Mammary epithelial cell (primary cell): Measurements from ENCODE around the gene PRCD.

Source experiments
- EZH2 ChIP-seq: IDR thresholded peaks from 2 replicates; pipeline ENCODE4 v1.6.1; 2012; ENCODE audit warnings: low read length, inconsistent platforms, borderline replicate concordance
- TF ChIP-seq, protein P1 (sequence below), 2 donors: IDR thresholded peaks in 1 of 2; conservative IDR thresholded peaks in 1 of 2; 2 replicates each; pipeline ENCODE4 v1.5.1; 2011 to 2012; ENCODE audit warnings: inconsistent platforms in 2 of 2, low read length in 2 of 2, mild to moderate bottlenecking in 2 of 2, control low read depth in 1 of 2, low read depth in 1 of 2; ENCODE audit not compliant: insufficient read depth in 1 of 2; ENCODE audit errors: extremely low read depth in 1 of 2

DNA sequence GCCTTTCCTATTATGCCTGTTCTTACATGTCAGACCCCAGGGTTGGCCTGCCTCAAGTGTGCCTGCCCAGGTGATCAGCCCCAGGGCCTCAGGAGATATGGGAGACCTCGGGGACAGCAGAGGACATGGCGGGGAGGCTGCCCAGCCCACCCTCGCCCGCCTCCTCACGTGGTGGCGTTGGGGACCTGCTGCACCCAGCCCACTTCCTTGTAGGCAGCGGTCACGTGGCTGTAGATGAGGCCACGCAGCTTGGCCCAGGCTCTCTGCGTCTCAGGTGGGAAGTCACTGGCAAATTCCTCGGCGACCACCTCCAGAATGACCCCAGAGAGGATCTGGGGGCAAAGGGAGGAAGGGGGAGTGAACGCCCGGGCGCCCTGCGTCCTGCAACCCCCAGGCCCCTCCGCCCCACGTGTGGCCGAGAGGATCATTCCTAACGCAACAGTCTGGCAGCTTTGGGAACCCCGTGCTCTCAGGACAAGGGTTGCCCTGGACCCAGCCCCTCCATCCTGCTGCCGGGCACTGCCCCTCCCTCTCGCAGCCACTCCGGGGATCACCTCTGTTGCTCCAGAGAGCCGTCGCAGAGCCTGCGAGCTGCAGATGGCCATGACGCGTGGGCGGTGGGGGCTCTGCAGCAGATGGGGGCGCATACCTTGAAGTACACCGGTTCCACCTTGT is 8.9 kb upstream of the PRCD start:
- TF ChIP-seq, protein P1, sequence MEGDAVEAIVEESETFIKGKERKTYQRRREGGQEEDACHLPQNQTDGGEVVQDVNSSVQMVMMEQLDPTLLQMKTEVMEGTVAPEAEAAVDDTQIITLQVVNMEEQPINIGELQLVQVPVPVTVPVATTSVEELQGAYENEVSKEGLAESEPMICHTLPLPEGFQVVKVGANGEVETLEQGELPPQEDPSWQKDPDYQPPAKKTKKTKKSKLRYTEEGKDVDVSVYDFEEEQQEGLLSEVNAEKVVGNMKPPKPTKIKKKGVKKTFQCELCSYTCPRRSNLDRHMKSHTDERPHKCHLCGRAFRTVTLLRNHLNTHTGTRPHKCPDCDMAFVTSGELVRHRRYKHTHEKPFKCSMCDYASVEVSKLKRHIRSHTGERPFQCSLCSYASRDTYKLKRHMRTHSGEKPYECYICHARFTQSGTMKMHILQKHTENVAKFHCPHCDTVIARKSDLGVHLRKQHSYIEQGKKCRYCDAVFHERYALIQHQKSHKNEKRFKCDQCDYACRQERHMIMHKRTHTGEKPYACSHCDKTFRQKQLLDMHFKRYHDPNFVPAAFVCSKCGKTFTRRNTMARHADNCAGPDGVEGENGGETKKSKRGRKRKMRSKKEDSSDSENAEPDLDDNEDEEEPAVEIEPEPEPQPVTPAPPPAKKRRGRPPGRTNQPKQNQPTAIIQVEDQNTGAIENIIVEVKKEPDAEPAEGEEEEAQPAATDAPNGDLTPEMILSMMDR (conservative IDR thresholded peaks at IDR 0.05 in 1 of 2, IDR thresholded peaks at IDR 0.05 in 1 of 2; ENCODE audit: extremely low read depth in 1 of 2, insufficient read depth in 1 of 2, low read depth in 1 of 2, low read length in 2 of 2) = no peak
- no peak for TF ChIP-seq EZH2
